GM06990 (cell line): ENCODE results near the gene KLHL25.

ENCODE experiments used
- DNase-seq: peaks from one replicate; pipeline ENCODE4 v3.0.0-alpha.2; 2011; ENCODE audit not compliant: insufficient read length; ENCODE audit errors: extremely low read depth
- H3K27me3 ChIP-seq: replicated peaks from 2 replicates; pipeline ENCODE4 v1.6.0; 2011; ENCODE audit warnings: low read length; ENCODE audit not compliant: control insufficient read depth, insufficient read depth
- H3K36me3 ChIP-seq: 2 replicates; pipeline ENCODE4 v1.5.1; 2011; ENCODE audit warnings: low read length; ENCODE audit not compliant: control insufficient read depth, insufficient read depth
- H3K4me3 ChIP-seq: replicated peaks from 2 replicates; pipeline ENCODE4 v1.5.1; 2011; ENCODE audit warnings: low read depth, mild to moderate bottlenecking, control low read depth, low read length
- TF ChIP-seq, protein P1 (sequence below): IDR thresholded peaks from 2 replicates; pipeline ENCODE4 v1.5.1; 2011; ENCODE audit warnings: low read length, control low read depth, mild to moderate bottlenecking, inconsistent platforms; ENCODE audit not compliant: insufficient read depth, poor library complexity, severe bottlenecking

The KLHL25 gene

DNA sequence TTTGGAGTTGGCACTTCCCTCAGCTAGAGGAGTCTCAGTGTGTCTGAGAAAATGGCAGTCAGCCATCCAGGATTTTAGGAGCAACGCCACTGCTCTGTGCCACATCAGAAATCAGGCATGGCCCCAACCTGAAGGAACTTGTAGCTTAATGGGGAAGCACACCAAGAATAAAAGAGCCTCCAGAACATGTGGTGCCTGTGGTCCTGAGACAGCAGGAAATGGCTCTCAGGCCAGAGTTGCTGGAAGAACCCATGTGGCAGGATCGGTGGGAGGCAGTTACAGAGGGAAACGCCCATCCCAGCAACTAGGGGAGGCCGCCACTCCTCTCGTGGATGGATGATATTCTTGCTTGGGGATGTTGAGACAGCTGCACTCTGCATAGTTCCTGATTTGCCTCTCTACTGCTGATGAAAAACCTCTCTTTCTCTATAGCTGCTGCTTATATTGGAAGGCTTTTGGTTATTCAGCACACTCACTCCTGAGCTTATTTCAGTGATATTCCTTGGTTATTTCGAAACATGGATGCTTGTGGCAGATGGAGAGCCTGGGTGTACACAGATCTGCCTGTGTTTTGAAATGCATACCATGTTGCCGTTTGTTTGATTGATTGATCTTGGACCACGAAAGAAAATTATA is 52.4 kb downstream of the KLHL25 start:
- DNase-seq = no peak
- Histone ChIP-seq H3K27me3 (no peaks in the 10 kb centered on the region), H3K36me3 (peaks cover 53% of the 10 kb centered on the region), H3K4me3 (no peak overlapping the region)
- TF ChIP-seq, protein P1, sequence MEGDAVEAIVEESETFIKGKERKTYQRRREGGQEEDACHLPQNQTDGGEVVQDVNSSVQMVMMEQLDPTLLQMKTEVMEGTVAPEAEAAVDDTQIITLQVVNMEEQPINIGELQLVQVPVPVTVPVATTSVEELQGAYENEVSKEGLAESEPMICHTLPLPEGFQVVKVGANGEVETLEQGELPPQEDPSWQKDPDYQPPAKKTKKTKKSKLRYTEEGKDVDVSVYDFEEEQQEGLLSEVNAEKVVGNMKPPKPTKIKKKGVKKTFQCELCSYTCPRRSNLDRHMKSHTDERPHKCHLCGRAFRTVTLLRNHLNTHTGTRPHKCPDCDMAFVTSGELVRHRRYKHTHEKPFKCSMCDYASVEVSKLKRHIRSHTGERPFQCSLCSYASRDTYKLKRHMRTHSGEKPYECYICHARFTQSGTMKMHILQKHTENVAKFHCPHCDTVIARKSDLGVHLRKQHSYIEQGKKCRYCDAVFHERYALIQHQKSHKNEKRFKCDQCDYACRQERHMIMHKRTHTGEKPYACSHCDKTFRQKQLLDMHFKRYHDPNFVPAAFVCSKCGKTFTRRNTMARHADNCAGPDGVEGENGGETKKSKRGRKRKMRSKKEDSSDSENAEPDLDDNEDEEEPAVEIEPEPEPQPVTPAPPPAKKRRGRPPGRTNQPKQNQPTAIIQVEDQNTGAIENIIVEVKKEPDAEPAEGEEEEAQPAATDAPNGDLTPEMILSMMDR = no peak

DNA sequence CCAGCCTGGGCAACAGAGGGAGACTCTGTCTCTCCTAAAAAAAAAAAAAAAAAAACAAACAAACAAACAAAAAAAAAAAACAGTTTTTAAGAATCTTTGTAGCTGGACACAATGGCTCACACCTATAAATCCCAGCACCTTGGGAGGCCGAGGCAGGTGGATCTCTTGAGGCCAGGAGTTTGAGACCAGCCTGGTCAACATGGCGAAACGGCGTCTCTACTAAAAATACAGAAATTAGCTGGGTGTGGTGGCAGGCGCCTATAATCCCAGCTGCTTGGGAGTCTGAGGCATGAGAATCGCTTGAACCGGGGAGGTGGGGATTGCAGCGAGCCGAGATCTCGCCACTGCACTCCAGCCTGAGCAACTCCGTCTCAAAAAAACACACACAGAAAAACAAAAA is 53.1 kb downstream of the KLHL25 start:
- H3K4me3 ChIP-seq = no peak overlapping the region

DNA sequence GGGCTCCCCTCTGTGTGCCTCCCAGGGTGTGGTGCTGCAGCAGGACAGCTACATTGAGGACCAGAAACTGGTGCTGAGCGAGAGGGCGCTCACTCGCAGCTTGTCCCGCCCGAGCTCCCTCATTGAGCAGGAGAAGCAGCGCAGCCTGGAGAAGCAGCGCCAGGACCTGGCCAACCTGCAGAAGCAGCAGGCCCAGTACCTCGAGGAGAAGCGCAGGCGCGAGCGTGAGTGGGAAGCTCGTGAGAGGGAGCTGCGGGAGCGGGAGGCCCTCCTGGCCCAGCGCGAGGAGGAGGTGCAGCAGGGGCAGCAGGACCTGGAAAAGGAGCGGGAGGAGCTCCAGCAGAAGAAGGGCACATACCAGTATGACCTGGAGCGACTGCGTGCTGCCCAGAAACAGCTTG is 53.7 kb downstream of the KLHL25 start:
- Histone ChIP-seq H3K36me3 (peaks cover 48% of the 10 kb centered on the region), H3K27me3 (no peaks in the 10 kb centered on the region), H3K4me3 (no peak overlapping the region)
- TF ChIP-seq, protein P1 = no peak
- no peak for DNase-seq

More for the DNA sequence above, 53.1 kb downstream of the KLHL25 start:
- Histone ChIP-seq H3K27me3 (no peaks in the 10 kb centered on the region), H3K36me3 (peaks cover 49% of the 10 kb centered on the region)
- TF ChIP-seq, protein P1 = no peak
- no peak for DNase-seq

DNA sequence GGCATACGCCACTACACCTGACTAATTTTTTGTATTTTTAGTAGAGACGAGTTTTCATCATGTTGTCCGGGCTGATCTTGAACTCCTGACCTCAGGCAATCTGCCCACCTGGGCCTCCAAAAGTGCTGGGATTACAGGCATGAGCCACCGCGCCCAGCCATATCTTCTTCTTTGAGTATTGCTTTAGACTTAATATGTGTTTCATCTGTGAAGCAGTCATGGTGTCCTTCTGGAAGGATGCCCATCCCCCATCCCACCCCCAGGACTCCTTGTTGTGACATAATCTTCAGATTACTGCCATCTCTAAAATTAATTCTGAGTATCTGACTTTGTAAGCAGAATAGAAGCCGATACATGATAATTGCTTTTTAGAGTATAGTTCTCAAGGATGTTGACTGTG is 57.7 kb downstream of the KLHL25 start:
- TF ChIP-seq, protein P1 = no peak
- Histone ChIP-seq H3K27me3 (no peaks in the 10 kb centered on the region), H3K4me3 (no peak overlapping the region), H3K36me3 (peaks cover 23% of the 10 kb centered on the region)
- no peak for DNase-seq

DNA sequence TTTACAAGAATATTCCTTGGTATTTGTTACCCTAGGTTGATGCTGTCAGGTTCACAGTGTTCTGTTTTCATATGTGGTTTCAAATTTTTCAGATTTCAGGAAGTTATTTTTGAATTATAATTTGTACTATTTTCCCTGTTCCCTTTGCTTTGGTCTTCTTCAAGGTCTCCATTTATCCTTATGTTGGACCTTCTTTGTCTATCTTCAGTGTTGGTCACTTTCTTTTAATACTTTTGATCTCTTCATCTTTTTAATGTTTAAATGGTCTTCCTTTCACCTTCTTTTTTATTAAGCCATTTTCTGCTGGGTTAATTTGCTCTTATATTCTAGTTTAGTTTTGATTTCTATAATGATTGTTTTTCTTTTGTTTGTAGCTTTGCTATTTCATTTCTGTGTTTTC is 61.3 kb downstream of the KLHL25 start:
- H3K4me3 ChIP-seq = no peak overlapping the region
- TF ChIP-seq, protein P1 = no peak
- peaks cover 11% of the 10 kb centered on the region for H3K36me3 ChIP-seq
- no peaks in the 10 kb centered on the region for H3K27me3 ChIP-seq
- no peak for DNase-seq
